ENCODE measurements around the gene FXYD6. TPM values are rescaled to one million over a fixed set of nuclear protein-coding genes. Genes with fewer than 3 reads are reported as not detected.
A peak's percentile ranks its signal among the peaks of the same experiment; 100 is the strongest.

The FXYD6 gene
- polyA plus RNA-seq, 4 donors, result 0.67 to 58.4 (median 22.6) TPM

- peaks cover 0 to 20% (median 0%) of the 10 kb centered on the region in 3 donors for H3K4me1 ChIP-seq (ENCODE audit: control insufficient read depth in 3 of 3, insufficient read depth in 2 of 3, low read depth in 1 of 3, low read length in 2 of 3)
- peaks cover 0 to 2% (median 0%) of the 10 kb centered on the region in 3 donors for H3K36me3 ChIP-seq (ENCODE audit: control insufficient read depth in 3 of 3, insufficient read depth in 2 of 3, low read depth in 1 of 3, low read length in 3 of 3)
- WGBS, 3 donors, result 62 to 88% (median 81%) methylated on average over 12 of the region's 12 CpGs
- no peak for DNase-seq
- H3K27ac ChIP-seq (ENCODE audit: low read depth in 1 of 3, low read length in 2 of 3), result peak overlapping the region in 1 of 3 donors; percentile 11
- H3K27me3 ChIP-seq (ENCODE audit: control insufficient read depth in 3 of 3, insufficient read depth in 3 of 3, low read length in 3 of 3), result peaks cover 0 to 43% (median 0%) of the 10 kb centered on the region in 3 donors
- no peak for FAIRE-seq
- H3K4me3 ChIP-seq (ENCODE audit: low read depth in 1 of 3, low read length in 3 of 3), result no peak overlapping the region
- no peaks in the 10 kb centered on the region for H3K9me3 ChIP-seq (ENCODE audit: control insufficient read depth in 2 of 2, insufficient read depth in 1 of 2, low read depth in 1 of 2, low read length in 1 of 2)
Observed at GRCh38 chr11:117872420-117872961, 4.0 kb downstream of the FXYD6 start.

- no peak overlapping the region for H3K4me3 ChIP-seq (ENCODE audit: low read depth in 1 of 3, low read length in 3 of 3)
- no peak overlapping the region for H3K27ac ChIP-seq (ENCODE audit: low read depth in 1 of 3, low read length in 2 of 3)
- peaks cover 0 to 15% (median 0%) of the 10 kb centered on the region in 3 donors for H3K4me1 ChIP-seq (ENCODE audit: control insufficient read depth in 3 of 3, insufficient read depth in 2 of 3, low read depth in 1 of 3, low read length in 2 of 3)
- peaks cover 0 to 2% (median 0%) of the 10 kb centered on the region in 3 donors for H3K36me3 ChIP-seq (ENCODE audit: control insufficient read depth in 3 of 3, insufficient read depth in 2 of 3, low read depth in 1 of 3, low read length in 3 of 3)
- FAIRE-seq (no peak), DNase-seq (no peak)
- H3K9me3 ChIP-seq (ENCODE audit: control insufficient read depth in 2 of 2, insufficient read depth in 1 of 2, low read depth in 1 of 2, low read length in 1 of 2), result no peaks in the 10 kb centered on the region
- 74 to 82% (median 75%) methylated on average over 5 of the region's 5 CpGs for WGBS, 3 donors
- peaks cover 0 to 39% (median 0%) of the 10 kb centered on the region in 3 donors for H3K27me3 ChIP-seq (ENCODE audit: control insufficient read depth in 3 of 3, insufficient read depth in 3 of 3, low read length in 3 of 3)
Observed at GRCh38 chr11:117871784-117872183, 4.7 kb downstream of the FXYD6 start.

GRCh38 chr11:117871160-117871559 lies 5.3 kb downstream of the FXYD6 start:
- H3K9me3 ChIP-seq (ENCODE audit: control insufficient read depth in 2 of 2, insufficient read depth in 1 of 2, low read depth in 1 of 2, low read length in 1 of 2), result no peaks in the 10 kb centered on the region
- WGBS, 3 donors, result 58 to 76% (median 64%) methylated on average over 18 of the region's 18 CpGs
- peaks cover 0 to 2% (median 0%) of the 10 kb centered on the region in 3 donors for H3K36me3 ChIP-seq (ENCODE audit: control insufficient read depth in 3 of 3, insufficient read depth in 2 of 3, low read depth in 1 of 3, low read length in 3 of 3)
- DNase-seq (no peak), FAIRE-seq (no peak)
- peaks cover 0 to 15% (median 0%) of the 10 kb centered on the region in 3 donors for H3K4me1 ChIP-seq (ENCODE audit: control insufficient read depth in 3 of 3, insufficient read depth in 2 of 3, low read depth in 1 of 3, low read length in 2 of 3)
- no peak overlapping the region for H3K4me3 ChIP-seq (ENCODE audit: low read depth in 1 of 3, low read length in 3 of 3)
- H3K27me3 ChIP-seq (ENCODE audit: control insufficient read depth in 3 of 3, insufficient read depth in 3 of 3, low read length in 3 of 3), result peaks cover 0 to 36% (median 0%) of the 10 kb centered on the region in 3 donors
- H3K27ac ChIP-seq (ENCODE audit: low read depth in 1 of 3, low read length in 2 of 3), result no peak overlapping the region

- peaks cover 0 to 2% (median 0%) of the 10 kb centered on the region in 3 donors for H3K36me3 ChIP-seq (ENCODE audit: control insufficient read depth in 3 of 3, insufficient read depth in 2 of 3, low read depth in 1 of 3, low read length in 3 of 3)
- H3K27ac ChIP-seq (ENCODE audit: low read depth in 1 of 3, low read length in 2 of 3), result peak overlapping the region in 1 of 3 donors; percentile 43
- DNase-seq (peak in 1 of 2 donors; percentile 35), FAIRE-seq (no peak)
- H3K9me3 ChIP-seq (ENCODE audit: control insufficient read depth in 2 of 2, insufficient read depth in 1 of 2, low read depth in 1 of 2, low read length in 1 of 2), result no peaks in the 10 kb centered on the region
- no peak overlapping the region for H3K4me3 ChIP-seq (ENCODE audit: low read depth in 1 of 3, low read length in 3 of 3)
- WGBS, 3 donors, result 46 to 64% (median 58%) methylated on average over 9 of the region's 9 CpGs
- H3K4me1 ChIP-seq (ENCODE audit: control insufficient read depth in 3 of 3, insufficient read depth in 2 of 3, low read depth in 1 of 3, low read length in 2 of 3), result peaks cover 0 to 9% (median 0%) of the 10 kb centered on the region in 3 donors
- H3K27me3 ChIP-seq (ENCODE audit: control insufficient read depth in 3 of 3, insufficient read depth in 3 of 3, low read length in 3 of 3), result peaks cover 0 to 27% (median 0%) of the 10 kb centered on the region in 3 donors
Observed at GRCh38 chr11:117870103-117870952, 6.1 kb downstream of the FXYD6 start.

- no peak for DNase-seq
- 61 to 70% (median 66%) methylated on average over 4 of the region's 4 CpGs for WGBS, 3 donors
- H3K4me3 ChIP-seq (ENCODE audit: low read depth in 1 of 3, low read length in 3 of 3), result no peak overlapping the region
- H3K4me1 ChIP-seq (ENCODE audit: control insufficient read depth in 3 of 3, insufficient read depth in 2 of 3, low read depth in 1 of 3, low read length in 2 of 3), result peaks cover 0 to 8% (median 0%) of the 10 kb centered on the region in 3 donors
- no peak for FAIRE-seq
- peaks cover 0 to 2% (median 0%) of the 10 kb centered on the region in 3 donors for H3K36me3 ChIP-seq (ENCODE audit: control insufficient read depth in 3 of 3, insufficient read depth in 2 of 3, low read depth in 1 of 3, low read length in 3 of 3)
- peak overlapping the region in 1 of 3 donors; percentile 43 for H3K27ac ChIP-seq (ENCODE audit: low read depth in 1 of 3, low read length in 2 of 3)
- H3K9me3 ChIP-seq (ENCODE audit: control insufficient read depth in 2 of 2, insufficient read depth in 1 of 2, low read depth in 1 of 2, low read length in 1 of 2), result no peaks in the 10 kb centered on the region
- H3K27me3 ChIP-seq (ENCODE audit: control insufficient read depth in 3 of 3, insufficient read depth in 3 of 3, low read length in 3 of 3), result peaks cover 0 to 20% (median 0%) of the 10 kb centered on the region in 3 donors
Observed at GRCh38 chr11:117869604-117870003, 6.9 kb downstream of the FXYD6 start.

DNA sequence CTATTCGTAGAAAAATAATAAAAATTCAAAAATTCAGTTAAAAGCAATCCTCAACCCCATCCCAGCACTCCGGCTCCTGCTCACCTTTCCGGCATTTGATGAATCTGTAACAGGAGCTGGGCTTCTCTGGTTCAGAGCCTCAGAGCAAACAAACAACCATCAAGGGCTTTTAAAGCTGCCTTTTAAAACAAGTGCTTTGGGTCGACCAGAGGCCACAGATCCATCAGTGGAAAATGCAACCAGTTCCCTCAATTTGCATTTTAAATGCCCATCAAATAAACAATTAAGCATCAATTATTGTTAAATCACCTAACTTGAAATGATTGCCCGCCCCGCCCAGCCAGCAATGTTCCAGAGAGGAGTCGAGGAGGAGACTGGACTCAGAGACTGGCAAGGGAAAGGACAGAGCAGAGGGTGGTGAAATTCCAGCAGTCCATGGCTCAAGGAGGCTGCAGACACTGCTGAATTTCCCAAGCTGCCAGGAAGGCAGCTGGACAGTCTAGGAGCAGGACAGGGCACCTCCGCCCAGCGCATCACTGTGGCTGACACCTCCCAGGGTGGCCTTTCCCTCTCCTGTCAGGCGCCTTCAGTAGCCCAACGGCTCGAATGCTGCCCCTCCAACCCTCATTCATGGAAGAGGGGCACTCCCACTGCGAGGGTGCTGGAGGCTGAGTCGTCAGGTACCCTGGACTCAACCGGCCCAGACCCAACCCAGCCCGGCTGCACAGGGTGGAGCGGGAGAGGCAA lies 7.5 kb downstream of the FXYD6 start:
- Histone ChIP-seq H3K9me3 (ENCODE audit: control insufficient read depth in 2 of 2, insufficient read depth in 1 of 2, low read depth in 1 of 2, low read length in 1 of 2) (no peaks in the 10 kb centered on the region), H3K36me3 (ENCODE audit: control insufficient read depth in 3 of 3, insufficient read depth in 2 of 3, low read depth in 1 of 3, low read length in 3 of 3) (peaks cover 0 to 2% (median 0%) of the 10 kb centered on the region in 3 donors), H3K4me1 (ENCODE audit: control insufficient read depth in 3 of 3, insufficient read depth in 2 of 3, low read depth in 1 of 3, low read length in 2 of 3) (peaks cover 0 to 8% (median 0%) of the 10 kb centered on the region in 3 donors), H3K27ac (ENCODE audit: low read depth in 1 of 3, low read length in 2 of 3) (no peak overlapping the region), H3K27me3 (ENCODE audit: control insufficient read depth in 3 of 3, insufficient read depth in 3 of 3, low read length in 3 of 3) (peaks cover 0 to 14% (median 0%) of the 10 kb centered on the region in 3 donors), H3K4me3 (ENCODE audit: low read depth in 1 of 3, low read length in 3 of 3) (no peak overlapping the region)
- WGBS, 3 donors, result 82 to 83% (median 83%) methylated on average over 15 to 17 of the region's 17 CpGs
- FAIRE-seq, result no peak
- no peak for DNase-seq

DNA sequence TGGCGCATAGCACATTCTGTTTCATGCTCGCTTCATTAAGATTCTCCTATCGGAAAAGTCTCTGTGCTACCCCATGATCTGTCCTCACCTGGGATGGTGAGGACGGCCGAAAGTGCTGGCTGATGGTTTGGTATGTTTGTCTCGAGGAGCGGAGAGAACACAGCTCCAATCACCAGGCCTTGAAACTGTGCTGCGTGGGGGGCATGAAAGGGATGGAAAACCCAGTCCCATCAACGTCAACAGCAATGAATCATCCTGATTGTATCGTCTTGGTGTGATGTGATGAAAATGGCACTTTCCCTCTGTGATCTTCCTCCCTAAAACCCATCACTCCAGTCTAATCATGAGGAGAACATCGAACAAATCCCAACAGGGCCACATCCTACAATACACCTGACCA lies 8.4 kb downstream of the FXYD6 start:
- FAIRE-seq, result no peak
- Histone ChIP-seq H3K4me1 (ENCODE audit: control insufficient read depth in 3 of 3, insufficient read depth in 2 of 3, low read depth in 1 of 3, low read length in 2 of 3) (peaks cover 0 to 8% (median 0%) of the 10 kb centered on the region in 3 donors), H3K27ac (ENCODE audit: low read depth in 1 of 3, low read length in 2 of 3) (no peak overlapping the region), H3K4me3 (ENCODE audit: low read depth in 1 of 3, low read length in 3 of 3) (no peak overlapping the region), H3K27me3 (ENCODE audit: control insufficient read depth in 3 of 3, insufficient read depth in 3 of 3, low read length in 3 of 3) (peaks cover 0 to 6% (median 0%) of the 10 kb centered on the region in 3 donors), H3K36me3 (ENCODE audit: control insufficient read depth in 3 of 3, insufficient read depth in 2 of 3, low read depth in 1 of 3, low read length in 3 of 3) (peaks cover 0 to 2% (median 0%) of the 10 kb centered on the region in 3 donors), H3K9me3 (ENCODE audit: control insufficient read depth in 2 of 2, insufficient read depth in 1 of 2, low read depth in 1 of 2, low read length in 1 of 2) (no peaks in the 10 kb centered on the region)
- no peak for DNase-seq
- 81 to 92% (median 81%) methylated on average over 11 of the region's 11 CpGs for WGBS, 3 donors

- peaks cover 0 to 18% (median 0%) of the 10 kb centered on the region in 3 donors for H3K4me1 ChIP-seq (ENCODE audit: control insufficient read depth in 3 of 3, insufficient read depth in 2 of 3, low read depth in 1 of 3, low read length in 2 of 3)
- H3K9me3 ChIP-seq (ENCODE audit: control insufficient read depth in 2 of 2, insufficient read depth in 1 of 2, low read depth in 1 of 2, low read length in 1 of 2), result no peaks in the 10 kb centered on the region
- DNase-seq (no peak), FAIRE-seq (no peak)
- no peak overlapping the region for H3K4me3 ChIP-seq (ENCODE audit: low read depth in 1 of 3, low read length in 3 of 3)
- H3K36me3 ChIP-seq (ENCODE audit: control insufficient read depth in 3 of 3, insufficient read depth in 2 of 3, low read depth in 1 of 3, low read length in 3 of 3), result peaks cover 0 to 5% (median 0%) of the 10 kb centered on the region in 3 donors
- no peak overlapping the region for H3K27ac ChIP-seq (ENCODE audit: low read depth in 1 of 3, low read length in 2 of 3)
- H3K27me3 ChIP-seq (ENCODE audit: control insufficient read depth in 3 of 3, insufficient read depth in 3 of 3, low read length in 3 of 3), result peaks cover 0 to 6% (median 0%) of the 10 kb centered on the region in 3 donors
- WGBS, 3 donors, result 76 to 78% (median 77%) methylated on average over 5 of the region's 5 CpGs
Observed at GRCh38 chr11:117866526-117866925, 9.9 kb downstream of the FXYD6 start.

Measured in small intestine (tissue), 7 donors.